ENCODE results near the gene GBP5.
"Not testable (repeated sequence)": the region's sequence is repeated elsewhere in the genome, so short reads cannot be mapped to it uniquely, and the experiment has no call there.

Gene GBP5

DNA sequence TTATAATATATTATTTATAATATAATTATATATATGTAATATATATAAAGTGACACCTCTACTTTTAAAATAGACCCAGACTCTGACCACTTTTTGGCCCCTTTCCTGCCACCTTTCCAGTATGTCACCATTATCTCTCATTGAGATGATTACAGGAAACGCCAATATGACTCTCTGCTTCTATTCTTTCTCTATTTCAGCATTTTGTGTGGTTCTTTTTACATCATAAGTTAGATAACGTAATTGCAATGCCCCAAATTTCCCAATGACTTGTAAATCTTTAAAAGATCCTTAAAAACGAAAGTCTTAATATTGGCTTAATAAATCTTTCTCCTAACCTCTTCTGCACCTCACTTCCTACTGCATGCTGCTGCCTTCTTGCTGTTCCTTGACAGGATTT, 8.1 kb upstream of the GBP5 start:
- DNase-seq (ENCODE audit: low read depth) = no peak

DNA sequence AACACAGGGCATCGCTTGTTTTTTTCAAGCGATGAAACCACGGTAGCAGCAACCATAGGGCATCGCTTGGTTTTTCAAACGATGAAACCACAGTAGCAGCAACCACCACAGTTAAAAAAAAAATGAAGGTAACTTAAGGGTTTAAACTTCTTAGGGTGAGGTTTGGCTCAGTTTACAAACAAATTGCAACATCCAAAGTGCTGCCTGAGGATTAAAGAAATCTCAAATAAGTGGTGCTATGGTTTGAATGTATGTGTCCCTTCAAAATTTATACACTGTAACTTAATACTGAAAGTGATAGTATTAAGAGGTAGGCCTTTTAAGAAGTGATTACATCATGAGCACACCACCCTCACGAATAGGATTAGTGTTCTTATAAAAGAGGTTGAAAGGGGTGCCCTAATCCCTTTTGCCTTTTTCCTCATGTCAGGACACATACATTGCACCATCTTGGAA, 6.4 kb upstream of the GBP5 start:
- no peak for DNase-seq (ENCODE audit: low read depth)

DNA sequence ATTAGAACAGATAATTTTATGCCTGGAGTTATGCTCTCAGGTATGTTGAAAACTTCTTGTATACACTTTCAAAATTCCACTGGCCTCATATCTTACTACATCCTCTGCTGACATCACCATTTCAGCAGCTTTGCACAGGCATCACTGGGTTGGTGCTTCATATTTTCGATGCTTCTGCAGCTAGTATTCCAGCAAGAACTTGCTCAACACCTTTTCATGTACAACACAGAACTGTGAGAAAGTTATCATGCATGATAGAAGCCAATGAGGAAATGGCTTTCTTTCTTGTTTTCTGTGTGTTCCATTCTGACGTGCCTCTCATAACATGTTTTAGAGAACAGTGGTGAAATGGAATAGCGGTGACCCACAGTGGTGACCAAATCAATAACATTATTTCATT, 5.1 kb upstream of the GBP5 start:
- no peak for DNase-seq (ENCODE audit: low read depth)

DNA sequence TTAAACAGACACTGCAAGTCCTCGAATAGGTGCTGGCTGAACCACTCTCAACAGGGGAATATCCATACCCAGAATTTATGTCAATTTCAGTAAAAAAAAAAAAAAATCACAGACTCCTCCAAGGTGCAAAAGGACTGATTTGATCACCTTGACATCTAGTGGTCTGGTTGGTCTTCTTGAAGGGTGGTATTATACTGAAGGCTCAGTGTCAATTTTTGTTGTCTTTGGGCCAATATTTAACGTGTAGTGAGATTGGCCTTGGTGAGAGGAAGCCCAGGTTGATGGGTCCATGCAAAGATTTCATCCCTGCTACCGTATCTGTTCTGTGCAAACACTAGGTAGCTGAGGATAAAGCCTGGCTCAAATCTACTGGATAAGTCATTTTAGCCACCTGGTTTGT, 4.0 kb upstream of the GBP5 start:
- DNase-seq (ENCODE audit: low read depth) = no peak

DNA sequence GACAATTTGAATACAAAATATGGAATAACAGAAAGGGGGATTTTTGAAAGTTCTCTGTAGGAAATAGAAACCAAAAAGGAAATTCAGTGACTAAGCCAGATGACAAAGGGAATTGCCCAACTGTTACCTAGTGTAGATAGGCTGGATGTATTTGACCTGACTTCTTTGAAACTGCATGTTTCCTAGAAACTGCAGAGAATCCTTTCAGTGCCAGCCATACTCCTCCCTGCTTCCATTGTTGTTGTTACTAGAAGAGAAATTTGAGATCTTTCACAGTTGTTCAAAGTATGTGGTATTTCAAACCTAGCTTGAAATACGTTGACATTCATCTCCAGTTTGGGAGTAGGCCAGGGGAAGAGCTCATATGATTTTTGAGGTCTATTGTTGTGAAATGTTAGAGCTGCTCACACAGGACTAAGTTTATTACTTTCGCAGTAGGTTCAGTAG, 1.8 kb upstream of the GBP5 start:
- no peak for DNase-seq (ENCODE audit: low read depth)

DNA sequence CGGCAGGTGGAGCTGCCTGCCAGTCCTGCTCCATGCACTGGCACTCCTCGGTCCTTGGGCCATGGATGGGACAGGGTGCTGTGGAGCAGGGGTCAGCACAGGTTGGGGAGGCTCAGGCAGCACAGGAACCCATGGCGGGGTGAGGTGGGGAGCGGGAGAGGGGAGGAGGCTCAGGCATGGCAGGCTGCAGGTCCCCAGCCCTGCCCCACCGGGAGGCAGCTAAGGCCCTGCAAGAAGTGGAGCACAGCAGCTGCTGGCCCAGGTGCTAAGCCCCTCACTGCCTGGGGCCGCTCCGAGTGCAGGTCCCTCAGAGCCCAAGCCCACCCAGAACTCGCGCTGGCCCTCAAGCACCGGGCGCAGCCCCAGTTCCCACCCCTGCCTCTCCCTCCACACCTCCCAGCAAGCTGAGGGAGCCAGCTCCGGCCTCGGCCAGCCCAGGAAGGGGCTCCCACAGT, 691 bp upstream of the GBP5 start:
- no peak for DNase-seq (ENCODE audit: low read depth)

DNA sequence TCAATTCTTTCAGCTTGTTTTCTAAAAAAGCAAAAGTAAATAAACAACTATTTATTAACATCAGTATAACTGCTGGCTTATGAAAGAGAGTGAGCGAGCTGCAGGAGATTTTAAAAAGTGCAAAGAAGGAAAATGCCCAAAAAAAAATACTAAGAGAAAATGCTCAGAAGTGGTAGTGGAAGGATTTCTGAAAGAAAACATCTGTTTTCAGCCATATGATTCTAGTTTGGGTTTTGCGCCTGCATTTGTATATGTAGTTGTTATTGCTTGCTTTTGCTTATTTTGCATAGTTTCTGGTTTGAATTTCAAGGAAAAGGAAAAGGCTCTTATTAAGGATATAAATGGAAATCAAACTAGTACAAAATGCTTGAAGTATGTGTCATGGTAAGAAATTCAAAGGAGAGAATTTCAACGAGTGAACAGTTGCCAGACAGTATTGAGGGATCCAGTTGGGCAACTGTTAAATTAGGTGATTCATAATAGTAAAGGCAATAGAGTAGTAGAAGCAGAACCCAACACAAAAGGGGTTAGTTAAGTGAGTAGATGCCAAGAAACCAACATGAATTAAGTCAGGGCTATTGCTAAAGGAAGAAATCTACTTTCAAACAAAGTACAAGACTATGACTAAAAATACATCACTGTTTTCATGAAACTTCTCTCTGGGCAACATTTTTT, 1.2 kb downstream of the GBP5 start:
- DNase-seq (ENCODE audit: low read depth) = no peak

DNA sequence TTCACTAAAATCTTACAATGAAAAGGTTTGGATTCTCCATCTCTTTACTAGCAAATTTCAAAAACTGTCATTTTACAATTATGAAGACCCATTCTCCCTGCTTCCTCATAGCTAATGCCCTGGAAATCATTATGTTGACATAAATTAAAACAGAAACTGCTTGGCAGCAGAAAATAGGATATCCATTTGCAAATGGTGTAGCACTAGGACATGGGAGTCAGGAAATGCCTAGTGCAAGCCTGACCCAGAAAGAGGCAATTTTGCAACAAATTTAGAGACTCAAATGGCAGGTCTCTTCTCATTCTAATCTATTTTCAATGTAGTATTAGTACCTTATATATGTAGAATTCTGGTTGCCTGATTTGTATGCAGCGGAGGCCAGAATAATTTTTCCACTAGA, 2.2 kb downstream of the GBP5 start:
- no peak for DNase-seq (ENCODE audit: low read depth)

DNA sequence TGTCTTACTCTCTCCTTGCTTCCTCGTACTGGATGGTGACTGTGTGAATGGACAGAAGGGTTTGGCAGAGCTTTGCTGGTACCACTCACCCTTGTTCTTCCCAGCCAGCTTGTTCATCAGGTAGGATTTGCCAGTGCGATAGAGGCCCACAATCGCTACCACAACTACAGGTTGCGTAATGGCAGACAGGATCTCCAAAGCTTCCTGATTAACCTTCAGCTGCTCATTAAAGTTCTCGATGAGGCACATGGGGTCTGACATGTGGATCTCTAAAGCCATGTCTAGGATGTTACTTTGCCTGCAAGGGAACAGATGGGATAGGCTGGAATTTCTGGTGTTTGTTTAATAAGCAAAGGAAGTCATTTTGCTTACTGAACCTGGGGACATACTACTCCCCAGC, 3.4 kb downstream of the GBP5 start:
- no peak for DNase-seq (ENCODE audit: low read depth)

DNA sequence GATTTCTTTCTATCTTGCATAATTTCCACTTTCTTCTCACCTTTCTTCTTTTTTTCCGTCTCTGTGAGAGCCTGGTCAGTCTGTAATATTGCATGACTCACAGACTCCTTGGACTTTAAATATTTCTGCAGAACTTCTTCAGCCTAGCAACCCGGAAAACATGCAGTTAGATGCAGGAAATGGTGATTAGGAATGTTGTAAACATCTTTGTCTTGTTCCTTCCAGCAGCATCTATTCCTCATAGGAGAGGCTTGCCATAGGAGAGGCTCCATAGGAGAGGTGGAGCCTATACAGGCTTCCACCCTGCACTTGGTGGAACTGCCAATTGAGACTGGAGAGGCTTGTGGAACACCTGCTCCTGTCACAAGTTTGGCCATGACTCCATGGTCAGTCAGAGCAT, 10.0 kb downstream of the GBP5 start:
- DNase-seq (ENCODE audit: low read depth) = no peak

DNA sequence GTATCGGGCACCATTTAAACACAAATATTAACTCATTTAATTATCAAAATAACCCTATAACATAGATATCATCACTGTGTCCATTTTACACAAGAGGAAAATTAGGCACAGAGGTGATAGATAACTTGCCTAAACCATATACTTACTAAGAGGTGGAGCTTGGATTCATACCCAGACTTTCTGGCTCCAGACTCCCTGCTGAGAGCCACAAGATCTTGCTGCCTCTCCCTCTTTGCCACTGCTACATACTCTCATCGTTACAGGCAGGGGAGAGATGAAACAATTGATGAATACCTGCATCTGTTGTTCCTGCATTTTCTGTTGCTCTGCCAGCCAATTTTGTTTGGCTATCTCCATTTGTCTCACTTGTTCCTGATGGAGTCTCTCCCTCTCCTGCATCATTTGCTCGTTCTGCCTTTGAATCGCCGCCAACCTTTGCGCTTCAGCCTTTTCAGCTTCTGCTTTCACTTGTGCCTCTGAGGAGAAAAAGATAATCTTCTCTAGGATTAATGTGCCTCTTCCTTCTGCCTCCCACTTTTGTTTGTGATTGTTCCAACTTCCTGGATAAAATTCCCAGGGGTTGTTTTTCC, 10.6 kb downstream of the GBP5 start:
- no peak for DNase-seq (ENCODE audit: low read depth)

DNA sequence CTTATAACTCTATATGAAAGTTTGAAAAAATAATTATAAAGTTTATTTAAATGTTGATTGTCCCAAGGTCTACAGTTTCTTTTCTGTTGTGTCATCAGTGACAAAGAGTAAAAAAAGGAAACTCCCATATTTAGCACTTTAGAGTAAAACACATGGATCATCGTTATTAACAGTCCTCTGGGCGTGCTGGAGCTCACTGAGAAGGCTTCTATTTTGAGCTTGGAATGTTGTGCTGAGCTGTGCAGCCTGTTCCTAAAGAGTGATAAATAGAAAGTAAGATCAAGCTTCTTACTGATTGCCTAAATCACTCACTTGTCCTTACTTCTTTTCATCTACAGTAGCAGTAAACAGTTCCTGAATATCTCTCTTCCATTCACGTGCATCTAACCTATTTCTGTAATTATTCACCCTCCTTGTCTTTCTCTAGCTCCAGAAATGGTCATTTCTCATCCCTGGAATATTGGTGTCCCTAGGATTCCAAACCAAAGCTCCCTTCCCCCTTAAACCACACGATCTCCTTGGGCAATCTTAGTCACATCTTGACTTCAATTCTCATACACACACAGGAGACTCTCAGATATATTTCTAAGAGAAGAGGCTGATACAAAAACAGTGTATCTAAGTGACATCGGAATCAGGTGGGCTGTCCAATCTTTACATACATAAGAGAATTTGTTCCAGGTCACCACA, 11.9 kb downstream of the GBP5 start:
- DNase-seq (ENCODE audit: low read depth) = no peak

DNA sequence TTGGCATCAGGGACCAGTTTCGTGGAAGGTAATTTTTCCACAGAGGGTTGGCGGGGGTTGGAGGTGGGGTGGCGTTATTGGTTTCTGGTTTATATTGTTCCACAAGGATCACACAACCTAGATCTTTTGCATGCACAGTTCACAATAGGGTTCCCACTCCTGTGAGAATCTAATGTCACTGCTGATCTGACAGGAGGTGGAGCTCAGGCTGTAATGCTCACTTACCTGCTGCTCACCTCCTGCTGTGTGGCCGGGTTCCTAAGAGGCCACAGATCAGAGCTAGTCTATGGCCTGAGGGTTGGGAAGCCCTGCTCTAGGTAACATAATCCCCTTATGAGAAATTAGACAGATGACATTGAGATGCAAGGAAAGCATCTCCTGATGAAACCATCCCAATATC, 12.6 kb downstream of the GBP5 start:
- DNase-seq (ENCODE audit: low read depth) = no peak

DNA sequence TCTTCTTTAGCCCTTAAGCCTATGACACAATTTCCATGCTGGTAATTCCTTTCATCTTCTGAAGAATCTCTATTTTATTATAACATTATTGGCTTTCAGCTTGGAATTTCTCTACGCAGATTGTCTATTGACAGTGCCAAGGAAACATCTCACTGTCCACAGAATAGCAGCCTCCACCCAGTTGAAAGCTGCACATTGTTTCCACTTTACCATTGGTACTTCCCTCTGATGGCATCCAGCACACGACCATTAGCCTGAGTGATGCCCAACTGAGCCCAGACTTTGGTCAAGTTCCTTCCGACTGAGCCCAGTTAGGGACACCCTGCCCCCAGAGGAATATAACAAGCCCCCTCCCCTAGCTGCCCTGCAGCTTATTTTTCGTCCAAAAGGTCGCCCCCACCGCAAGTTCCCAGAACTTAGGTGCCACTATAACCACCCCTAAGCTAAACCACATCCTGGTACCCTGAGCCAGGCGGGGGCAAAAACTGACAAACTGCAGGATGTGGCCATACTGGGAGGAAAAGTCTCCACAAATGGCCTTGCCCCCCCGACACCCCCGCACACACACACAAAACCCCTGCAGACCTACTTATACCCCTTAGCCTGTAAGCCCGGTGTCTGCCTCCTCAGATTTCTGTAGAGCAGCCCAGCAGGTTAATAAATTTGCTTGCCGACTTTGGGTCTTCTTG, 13.2 kb downstream of the GBP5 start:
- no peak for DNase-seq (ENCODE audit: low read depth)

DNA sequence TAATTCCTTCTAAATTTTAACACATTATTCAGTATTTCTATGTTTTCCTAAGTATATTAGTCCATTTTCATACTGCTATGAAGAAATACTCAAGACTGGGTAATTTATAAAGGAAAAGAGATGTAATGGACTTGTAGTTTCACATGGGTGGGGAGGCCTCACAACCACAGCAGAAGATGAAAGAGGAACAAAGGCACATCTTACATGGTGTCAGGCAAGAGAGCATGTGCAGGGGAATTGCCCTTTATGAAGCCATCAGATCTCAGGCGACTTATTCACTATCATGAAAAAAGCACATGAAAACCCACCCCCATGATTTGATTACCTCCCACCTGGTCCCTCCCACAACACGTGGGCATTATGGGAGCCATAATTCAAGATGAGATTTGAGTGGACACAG, 15.6 kb downstream of the GBP5 start:
- DNase-seq (ENCODE audit: low read depth) = no peak

DNA sequence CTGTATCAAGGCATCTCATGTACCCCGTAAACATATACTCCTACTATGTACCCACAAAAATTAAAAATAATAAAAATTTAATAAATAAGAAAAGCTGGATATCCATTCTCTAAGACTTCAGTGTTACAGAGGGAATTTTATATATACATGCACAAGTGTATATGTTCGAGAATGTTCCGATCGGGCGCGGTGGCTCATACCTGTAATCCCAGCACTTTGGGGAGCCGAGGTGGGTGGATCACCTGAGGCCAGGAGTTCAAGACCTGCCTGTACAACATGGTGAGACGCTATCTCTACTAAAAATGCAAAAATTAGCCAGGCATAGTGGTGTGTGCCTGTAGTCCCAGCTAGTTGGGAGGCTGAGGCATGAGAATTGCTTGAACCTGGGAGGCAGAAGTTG, 17.1 kb downstream of the GBP5 start:
- not testable (repeated sequence) for DNase-seq (ENCODE audit: low read depth)

DNA sequence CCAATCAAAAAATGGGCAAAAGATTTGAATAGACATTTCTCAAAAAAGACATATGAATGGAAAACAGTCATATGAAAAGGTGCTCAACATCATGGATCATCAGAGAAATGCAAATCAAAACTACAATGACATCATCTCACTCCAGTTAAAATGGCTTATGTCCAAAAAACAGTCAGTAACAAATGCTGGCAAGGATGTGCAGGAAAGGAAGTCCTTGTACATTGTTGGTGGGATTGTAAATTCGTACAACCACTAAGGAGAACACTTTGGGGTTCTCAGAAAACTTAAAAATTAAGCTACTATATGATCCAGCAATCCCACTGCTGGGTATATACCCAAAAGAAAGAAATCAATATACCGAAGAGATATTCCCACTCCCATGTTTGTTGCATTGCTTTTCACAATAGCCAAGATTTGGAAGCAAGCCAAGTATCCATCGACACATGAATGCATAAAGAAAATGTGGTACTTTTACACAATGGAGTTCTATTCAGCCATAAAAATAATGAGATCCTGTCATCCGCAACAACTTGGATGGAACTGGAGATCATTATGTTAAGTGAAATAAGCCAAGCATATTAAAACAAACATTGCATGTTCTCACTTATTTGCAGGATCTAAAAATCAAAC, 17.9 kb downstream of the GBP5 start:
- no peak for DNase-seq (ENCODE audit: low read depth)

DNA sequence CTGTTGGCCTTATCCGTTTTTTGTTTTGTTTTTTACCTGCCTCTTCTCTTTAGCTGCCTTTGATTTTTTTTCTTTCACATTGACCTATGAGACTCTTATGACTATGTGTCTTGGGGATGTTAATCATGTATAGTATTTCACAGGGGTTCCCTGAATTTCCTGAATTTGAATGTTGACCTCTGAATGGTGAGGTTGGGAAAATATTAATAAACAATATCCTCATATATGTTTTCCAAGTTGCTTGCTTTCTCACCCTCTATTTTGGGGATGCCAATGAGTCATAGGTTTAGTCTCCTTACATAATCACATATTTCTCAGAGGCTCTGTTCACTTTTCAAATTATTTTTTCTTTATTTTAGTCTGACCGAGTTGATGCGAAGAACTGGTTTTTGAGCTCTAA, 29.6 kb downstream of the GBP5 start:
- no peak for DNase-seq (ENCODE audit: low read depth)
